ENCODE results near the gene LRRC38.

- no peak for TF ChIP-seq EZH2 (IDR thresholded peaks at IDR 0.05; ENCODE audit: borderline replicate concordance, insufficient read depth, low read depth, low read length, poor library complexity, severe bottlenecking)
- no peak for TF ChIP-seq CTCF (IDR thresholded peaks at IDR 0.05)
These were observed 51.8 kb downstream of the LRRC38 start for GRCh38 chr1:13461977-13462376.

Data from B cell (primary cell).